ENCODE results near the gene BIRC6. TPM values are rescaled to one million over a fixed set of nuclear protein-coding genes. Genes with fewer than 3 reads are reported as not detected.
A peak's percentile ranks its signal among the peaks of the same experiment; 100 is the strongest.

BIRC6 gene
- total and polyA plus RNA-seq, 2 experiments from 2014 or later: 17.8 to 106 TPM

GRCh38 chr2:32479993-32480392 is 123.2 kb downstream of the BIRC6 start:
- TF ChIP-seq CTCF (IDR thresholded peaks at IDR 0.05; ENCODE audit: poor library complexity): no peak
- TF ChIP-seq EZH2phosphoT487 (IDR thresholded peaks at IDR 0.05; ENCODE audit: low read depth, severe bottlenecking, unreplicated experiment): no peak
- TF ChIP-seq EZH2 (IDR thresholded peaks at IDR 0.05; ENCODE audit: borderline replicate concordance): no peak
- Histone ChIP-seq H3K4me2 (no peak overlapping the region), H3K4me1 (ENCODE audit: insufficient read depth) (no peaks in the 10 kb centered on the region), H3K79me2 (no peaks in the 10 kb centered on the region), H3K27me3 (no peaks in the 10 kb centered on the region), H3K9me2 (replicated peaks; ENCODE audit: insufficient read depth) (no peaks in the 10 kb centered on the region), H2AFZ (no peak overlapping the region), H4K20me1 (ENCODE audit: insufficient read depth, poor library complexity, severe bottlenecking) (no peaks in the 10 kb centered on the region), H3K4me3 (no peak overlapping the region), H3K9me3 (ENCODE audit: low read depth) (no peaks in the 10 kb centered on the region), H3K36me3 (replicated peaks; ENCODE audit: insufficient read depth, low read depth) (no peaks in the 10 kb centered on the region), H3K27ac (no peak overlapping the region)
- DNase-seq (ENCODE audit: low spot score): no peak
- WGBS (ENCODE audit: low lambda C conversion rate, missing lambda C conversion rate): over 99% methylated on average over 5 of the region's 5 CpGs

GRCh38 chr2:32482471-32482870 is 125.6 kb downstream of the BIRC6 start:
- Histone ChIP-seq H3K27ac (no peak overlapping the region), H3K27me3 (no peaks in the 10 kb centered on the region), H3K79me2 (no peaks in the 10 kb centered on the region), H3K9me2 (replicated peaks; ENCODE audit: insufficient read depth) (no peaks in the 10 kb centered on the region), H2AFZ (no peak overlapping the region), H3K4me2 (no peak overlapping the region), H3K4me1 (ENCODE audit: insufficient read depth) (no peaks in the 10 kb centered on the region), H3K36me3 (replicated peaks; ENCODE audit: insufficient read depth, low read depth) (no peaks in the 10 kb centered on the region), H3K4me3 (no peak overlapping the region), H4K20me1 (ENCODE audit: insufficient read depth, poor library complexity, severe bottlenecking) (no peaks in the 10 kb centered on the region), H3K9me3 (ENCODE audit: low read depth) (no peaks in the 10 kb centered on the region)
- WGBS (ENCODE audit: low lambda C conversion rate, missing lambda C conversion rate): 67% methylated on average over 4 of the region's 4 CpGs
- DNase-seq (ENCODE audit: low spot score): no peak
- TF ChIP-seq EZH2 (IDR thresholded peaks at IDR 0.05; ENCODE audit: borderline replicate concordance): no peak
- TF ChIP-seq CTCF (IDR thresholded peaks at IDR 0.05; ENCODE audit: poor library complexity): no peak
- no peak for TF ChIP-seq EZH2phosphoT487 (IDR thresholded peaks at IDR 0.05; ENCODE audit: low read depth, severe bottlenecking, unreplicated experiment)

- Histone ChIP-seq H4K20me1 (ENCODE audit: insufficient read depth, poor library complexity, severe bottlenecking) (no peaks in the 10 kb centered on the region), H3K4me2 (no peak overlapping the region), H2AFZ (no peak overlapping the region), H3K79me2 (no peaks in the 10 kb centered on the region), H3K4me1 (ENCODE audit: insufficient read depth) (no peaks in the 10 kb centered on the region), H3K27me3 (no peaks in the 10 kb centered on the region), H3K36me3 (replicated peaks; ENCODE audit: insufficient read depth, low read depth) (no peaks in the 10 kb centered on the region), H3K9me2 (replicated peaks; ENCODE audit: insufficient read depth) (no peaks in the 10 kb centered on the region), H3K9me3 (ENCODE audit: low read depth) (no peaks in the 10 kb centered on the region), H3K27ac (peak overlapping the region; percentile 35), H3K4me3 (no peak overlapping the region)
- no peak for TF ChIP-seq EZH2 (IDR thresholded peaks at IDR 0.05; ENCODE audit: borderline replicate concordance)
- TF ChIP-seq EZH2phosphoT487 (IDR thresholded peaks at IDR 0.05; ENCODE audit: low read depth, severe bottlenecking, unreplicated experiment): no peak
- TF ChIP-seq CTCF (IDR thresholded peaks at IDR 0.05; ENCODE audit: poor library complexity): no peak
- WGBS (ENCODE audit: low lambda C conversion rate, missing lambda C conversion rate): 61% methylated on average over 4 of the region's 4 CpGs
- DNase-seq (ENCODE audit: low spot score): peak; percentile 27
Observed at GRCh38 chr2:32484937-32485336, 128.1 kb downstream of the BIRC6 start.

- Histone ChIP-seq H3K79me2 (no peaks in the 10 kb centered on the region), H3K4me1 (ENCODE audit: insufficient read depth) (no peaks in the 10 kb centered on the region), H3K4me3 (no peak overlapping the region), H3K9me3 (ENCODE audit: low read depth) (no peaks in the 10 kb centered on the region), H3K27ac (peak overlapping the region; percentile 2), H3K4me2 (no peak overlapping the region), H3K36me3 (replicated peaks; ENCODE audit: insufficient read depth, low read depth) (no peaks in the 10 kb centered on the region), H3K27me3 (no peaks in the 10 kb centered on the region), H4K20me1 (ENCODE audit: insufficient read depth, poor library complexity, severe bottlenecking) (no peaks in the 10 kb centered on the region), H2AFZ (no peak overlapping the region), H3K9me2 (replicated peaks; ENCODE audit: insufficient read depth) (no peaks in the 10 kb centered on the region)
- WGBS (ENCODE audit: low lambda C conversion rate, missing lambda C conversion rate): 79% methylated on average over 3 of the region's 3 CpGs
- no peak for TF ChIP-seq CTCF (IDR thresholded peaks at IDR 0.05; ENCODE audit: poor library complexity)
- no peak for TF ChIP-seq EZH2phosphoT487 (IDR thresholded peaks at IDR 0.05; ENCODE audit: low read depth, severe bottlenecking, unreplicated experiment)
- no peak for TF ChIP-seq EZH2 (IDR thresholded peaks at IDR 0.05; ENCODE audit: borderline replicate concordance)
- no peak for DNase-seq (ENCODE audit: low spot score)
Observed at GRCh38 chr2:32485399-32485798, 128.6 kb downstream of the BIRC6 start.
